Activated effector memory CD4-positive, alpha-beta T cell treated with Interleukin-2 at 50 U/mL for 16 hours (primary cell): ENCODE data around the gene ACTR5.
A peak's percentile ranks its signal among the peaks of the same experiment; 100 is the strongest.

ENCODE experiments used
- DNase-seq: peaks from one replicate; pipeline ENCODE4 v3.0.0-alpha.2; 2020

Gene ACTR5

DNA sequence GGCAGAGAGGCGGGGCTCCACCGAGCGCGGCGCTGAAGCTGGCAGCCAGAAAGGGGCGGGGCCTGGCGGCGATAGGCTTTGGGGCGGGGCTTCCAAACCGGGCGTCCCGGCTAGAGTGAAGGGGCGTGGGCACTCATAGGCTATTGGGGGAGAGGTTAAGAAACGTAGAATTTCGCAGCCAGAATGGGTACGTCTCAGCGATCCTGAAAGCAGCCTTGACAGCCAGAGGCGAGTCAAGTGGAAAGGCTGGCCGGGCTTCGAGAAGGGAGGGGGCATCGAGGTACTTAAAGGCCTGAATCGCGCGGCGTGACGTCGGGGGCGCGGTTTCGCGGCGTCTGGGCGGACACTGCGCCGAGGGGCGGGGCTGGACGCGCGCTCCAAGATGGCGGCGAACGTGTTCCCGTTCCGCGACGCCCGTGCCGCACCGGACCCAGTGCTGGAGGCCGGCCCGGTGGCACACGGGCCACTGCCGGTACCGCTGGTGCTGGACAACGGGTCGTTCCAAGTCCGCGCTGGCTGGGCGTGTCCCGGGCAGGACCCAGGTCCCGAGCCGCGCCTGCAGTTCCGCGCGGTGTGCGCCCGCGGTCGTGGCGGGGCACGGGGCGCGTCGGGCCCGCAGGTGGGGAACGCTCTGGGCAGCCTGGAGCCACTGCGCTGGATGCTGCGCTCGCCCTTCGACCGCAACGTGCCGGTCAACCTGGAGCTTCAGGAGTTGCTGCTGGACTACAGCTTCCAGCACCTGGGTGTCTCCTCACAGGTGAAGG is at the start of gene ACTR5:
TSS of gene ACTR5 (plus strand) at position 364 of the 764 bp plus-strand sequence. CDS start at position 383, 19 bp downstream.
- peak; percentile 95 for DNase-seq

DNA sequence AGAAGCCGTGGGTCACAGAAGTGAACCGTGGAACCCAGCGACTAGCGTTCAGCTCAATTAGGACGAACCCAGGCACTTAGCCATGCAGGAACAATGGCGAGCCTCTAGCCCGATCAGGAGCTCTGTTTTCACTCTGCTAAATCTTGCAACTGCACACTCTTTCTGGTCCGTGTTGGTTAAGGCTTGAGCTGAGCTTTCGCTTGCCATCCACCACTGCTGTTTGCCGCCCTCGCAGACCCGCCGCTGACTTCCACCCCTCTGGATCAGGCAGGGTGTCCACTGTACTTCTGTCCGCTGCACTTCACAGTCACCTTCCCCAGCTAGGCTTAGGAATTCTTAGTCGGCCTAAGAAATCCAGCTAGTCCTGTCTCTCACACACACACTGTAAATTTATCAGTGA is 49.7 kb upstream of the ACTR5 start:
- no peak for DNase-seq

GRCh38 chr20:38700141-38700540 is 48.1 kb upstream of the ACTR5 start:
- no peak for DNase-seq

DNA sequence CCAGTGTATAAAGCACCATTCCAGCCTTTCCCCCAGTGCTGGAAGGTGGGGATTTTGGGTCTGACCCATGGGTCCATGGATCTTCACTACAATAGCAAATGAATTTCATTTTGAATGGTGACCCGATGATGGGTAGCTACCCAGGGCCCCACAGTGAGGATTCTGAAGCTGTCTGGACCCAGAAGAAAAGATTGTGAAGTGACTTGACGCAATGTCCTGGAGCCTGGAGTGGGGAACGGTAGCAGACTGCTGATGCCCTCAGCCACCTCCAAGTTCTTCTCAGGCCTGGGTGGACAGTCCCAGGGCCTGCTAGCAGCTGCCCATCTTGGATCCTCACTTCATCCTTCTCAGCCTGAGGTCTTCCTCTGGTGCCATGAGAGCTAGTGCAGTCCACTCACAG is 47.3 kb upstream of the ACTR5 start:
- DNase-seq = no peak

- DNase-seq = no peak
Observed at GRCh38 chr20:38703526-38703925, 44.7 kb upstream of the ACTR5 start.

GRCh38 chr20:38704136-38704535 is 44.1 kb upstream of the ACTR5 start:
- DNase-seq = no peak

DNA sequence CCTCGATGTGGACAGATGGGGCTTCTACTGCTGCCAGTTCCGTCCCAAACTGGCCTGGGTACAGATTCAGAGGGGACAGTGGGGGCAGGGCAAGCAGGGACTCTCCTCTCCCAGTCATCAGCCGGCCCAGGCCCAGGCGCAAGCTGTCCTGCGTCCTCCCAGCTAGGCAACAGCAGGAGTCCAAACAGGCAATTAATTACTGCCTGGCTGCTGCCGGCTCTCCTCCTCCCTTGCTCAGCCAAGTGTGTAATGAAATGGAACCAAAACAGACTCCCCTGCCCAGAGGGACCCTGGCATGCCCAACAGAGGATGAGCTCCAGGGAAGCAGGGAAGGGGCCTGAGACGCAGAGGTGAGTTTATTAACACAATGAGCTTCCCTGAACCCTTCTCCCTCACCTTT is 41.8 kb upstream of the ACTR5 start:
- no peak for DNase-seq

DNA sequence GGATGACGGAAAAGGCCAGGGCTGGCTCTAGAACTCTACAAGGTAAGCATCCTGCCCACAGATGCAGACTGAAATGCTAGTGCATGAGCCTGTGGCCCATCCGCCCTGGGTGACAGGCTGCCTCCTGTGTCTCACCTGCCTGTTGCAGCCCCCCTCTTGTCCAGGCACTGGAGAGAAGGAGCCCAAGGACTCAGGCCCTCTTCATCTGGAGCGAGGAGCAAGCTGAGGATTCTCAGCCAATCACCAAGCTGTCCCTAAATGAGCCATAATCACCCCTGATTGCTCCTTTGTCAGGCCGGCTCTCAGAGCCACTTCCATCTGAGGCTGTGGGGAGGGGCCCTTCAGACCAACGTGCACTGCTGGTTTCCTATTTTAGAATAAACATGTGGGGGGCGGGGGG is 34.0 kb upstream of the ACTR5 start:
- DNase-seq = no peak

DNA sequence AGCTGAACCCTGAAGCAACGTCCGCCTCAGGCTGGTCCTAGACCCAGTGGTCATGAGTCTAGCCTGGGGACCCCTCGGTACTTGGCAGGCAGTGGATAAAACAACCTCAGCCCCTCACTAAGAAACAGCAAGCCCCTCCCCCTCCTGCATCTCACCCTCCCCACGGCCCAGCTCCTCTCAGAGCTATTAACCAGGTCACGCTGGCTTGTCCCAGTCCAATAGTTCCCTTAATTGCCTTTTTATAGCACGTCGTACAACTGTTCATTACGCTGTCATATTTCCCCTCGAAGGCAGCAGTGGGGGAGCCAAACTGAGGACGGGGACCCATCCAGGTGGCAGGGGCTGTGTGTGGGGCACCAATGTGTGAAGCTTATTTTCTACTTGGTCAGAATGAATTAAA is 32.6 kb upstream of the ACTR5 start:
- no peak for DNase-seq

DNA sequence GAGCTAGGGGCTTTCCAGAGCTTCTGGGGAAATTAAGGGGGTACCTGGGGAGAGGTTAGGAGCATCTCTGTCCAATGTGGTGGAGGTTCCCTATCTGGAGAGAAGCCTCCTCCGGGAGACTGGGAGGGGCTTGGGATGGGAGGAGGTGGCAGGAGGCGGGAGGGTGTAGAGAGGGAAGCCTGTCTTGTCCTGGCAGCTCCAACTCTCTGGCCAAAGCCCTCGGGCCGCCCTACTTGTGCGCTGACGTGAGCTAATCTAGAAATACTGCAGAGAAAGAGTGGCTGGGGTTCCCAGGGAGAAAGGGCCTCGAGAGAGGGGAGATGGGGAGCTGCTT is 25.6 kb upstream of the ACTR5 start:
- DNase-seq = no peak

- DNase-seq = no peak
Observed at GRCh38 chr20:38723017-38723847, 25.0 kb upstream of the ACTR5 start.

DNA sequence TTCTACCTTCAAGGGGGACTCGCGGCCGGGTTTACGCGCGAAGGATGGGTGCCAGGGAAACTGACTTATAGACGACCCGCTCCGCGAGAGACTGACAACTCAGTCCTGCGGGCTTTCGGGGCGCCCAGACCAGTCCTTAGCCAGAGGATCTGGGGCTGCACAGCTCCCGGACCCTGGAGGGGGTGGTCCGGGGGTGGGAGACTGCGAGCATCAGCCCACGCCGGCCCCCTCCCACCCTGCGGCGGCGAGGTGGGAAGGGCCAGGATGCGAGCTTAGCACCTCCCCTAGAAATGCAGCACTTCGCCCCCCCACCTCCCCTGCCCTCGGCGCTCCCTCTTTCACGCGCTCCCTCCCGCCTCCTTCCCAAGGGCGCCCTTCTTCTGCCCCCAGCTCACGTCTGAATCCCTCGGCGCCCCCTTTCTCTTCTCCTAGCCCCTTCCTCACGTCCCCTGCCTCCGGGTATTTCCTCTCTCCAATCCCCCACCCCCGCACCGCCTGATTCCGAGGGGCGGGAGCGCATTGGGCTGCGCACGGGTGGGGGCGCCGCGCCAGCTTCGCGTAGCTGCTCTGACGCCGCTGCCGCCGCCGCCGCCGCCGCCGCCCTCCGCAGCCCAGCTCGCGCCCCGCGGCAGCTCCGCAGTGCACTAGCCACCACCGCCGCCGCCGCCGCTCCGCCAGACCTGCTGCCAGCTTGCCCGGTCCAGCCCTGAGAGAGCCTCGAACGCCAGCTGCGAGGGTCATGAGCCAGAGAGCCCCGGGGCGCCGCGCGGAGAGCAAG is 24.2 kb upstream of the ACTR5 start, which contains the start of gene SLC32A1:
TSS of gene SLC32A1 (plus strand) at position 639 of the 778 bp plus-strand sequence. CDS start 239 bp downstream, outside the sequence.
- DNase-seq = no peak

DNA sequence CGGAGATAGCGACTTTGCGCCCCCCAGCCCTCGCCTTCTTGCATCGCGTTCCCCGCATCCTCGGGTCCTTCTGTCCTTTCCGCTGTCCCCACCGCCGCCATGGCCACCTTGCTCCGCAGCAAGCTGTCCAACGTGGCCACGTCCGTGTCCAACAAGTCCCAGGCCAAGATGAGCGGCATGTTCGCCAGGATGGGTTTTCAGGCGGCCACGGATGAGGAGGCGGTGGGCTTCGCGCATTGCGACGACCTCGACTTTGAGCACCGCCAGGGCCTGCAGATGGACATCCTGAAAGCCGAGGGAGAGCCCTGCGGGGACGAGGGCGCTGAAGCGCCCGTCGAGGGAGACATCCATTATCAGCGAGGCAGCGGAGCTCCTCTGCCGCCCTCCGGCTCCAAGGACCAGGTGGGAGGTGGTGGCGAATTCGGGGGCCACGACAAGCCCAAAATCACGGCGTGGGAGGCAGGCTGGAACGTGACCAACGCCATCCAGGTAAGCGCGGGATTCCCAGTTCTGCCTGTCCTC is 23.6 kb upstream of the ACTR5 start:
- no peak for DNase-seq

DNA sequence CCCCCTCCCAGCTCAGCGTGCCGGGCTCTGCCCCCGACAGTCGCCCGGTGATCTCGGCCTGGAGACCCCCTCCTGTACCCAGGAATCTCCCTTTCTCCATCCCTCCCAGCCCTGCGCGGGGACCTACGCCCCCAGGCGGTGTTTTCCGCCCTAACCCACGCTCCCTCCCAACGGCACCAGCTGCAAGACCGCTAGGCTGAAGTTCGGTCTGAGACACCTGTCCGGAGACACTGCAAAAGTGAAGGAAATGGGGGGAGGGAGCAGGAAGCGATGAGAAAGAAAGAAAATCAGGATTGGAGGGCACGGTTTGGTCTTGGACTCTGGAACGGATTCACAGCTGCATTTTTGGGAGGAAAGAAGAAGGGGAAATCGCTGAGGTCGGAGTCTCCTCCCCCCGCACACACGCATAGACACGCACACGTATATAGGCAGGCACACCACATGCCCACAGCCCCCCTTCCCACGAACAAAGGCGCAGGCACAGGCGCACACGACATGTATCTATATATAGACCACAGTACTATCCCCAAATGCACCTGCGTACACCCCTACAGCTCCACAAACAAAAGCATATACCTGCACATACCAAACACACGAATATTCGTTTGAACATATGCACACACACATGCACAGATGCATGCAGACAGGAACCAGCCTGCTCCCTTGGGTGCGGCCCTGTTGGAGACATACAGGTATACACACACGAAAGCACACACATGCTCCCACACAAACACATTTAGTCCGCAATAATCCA is 22.9 kb upstream of the ACTR5 start:
- no peak for DNase-seq

DNA sequence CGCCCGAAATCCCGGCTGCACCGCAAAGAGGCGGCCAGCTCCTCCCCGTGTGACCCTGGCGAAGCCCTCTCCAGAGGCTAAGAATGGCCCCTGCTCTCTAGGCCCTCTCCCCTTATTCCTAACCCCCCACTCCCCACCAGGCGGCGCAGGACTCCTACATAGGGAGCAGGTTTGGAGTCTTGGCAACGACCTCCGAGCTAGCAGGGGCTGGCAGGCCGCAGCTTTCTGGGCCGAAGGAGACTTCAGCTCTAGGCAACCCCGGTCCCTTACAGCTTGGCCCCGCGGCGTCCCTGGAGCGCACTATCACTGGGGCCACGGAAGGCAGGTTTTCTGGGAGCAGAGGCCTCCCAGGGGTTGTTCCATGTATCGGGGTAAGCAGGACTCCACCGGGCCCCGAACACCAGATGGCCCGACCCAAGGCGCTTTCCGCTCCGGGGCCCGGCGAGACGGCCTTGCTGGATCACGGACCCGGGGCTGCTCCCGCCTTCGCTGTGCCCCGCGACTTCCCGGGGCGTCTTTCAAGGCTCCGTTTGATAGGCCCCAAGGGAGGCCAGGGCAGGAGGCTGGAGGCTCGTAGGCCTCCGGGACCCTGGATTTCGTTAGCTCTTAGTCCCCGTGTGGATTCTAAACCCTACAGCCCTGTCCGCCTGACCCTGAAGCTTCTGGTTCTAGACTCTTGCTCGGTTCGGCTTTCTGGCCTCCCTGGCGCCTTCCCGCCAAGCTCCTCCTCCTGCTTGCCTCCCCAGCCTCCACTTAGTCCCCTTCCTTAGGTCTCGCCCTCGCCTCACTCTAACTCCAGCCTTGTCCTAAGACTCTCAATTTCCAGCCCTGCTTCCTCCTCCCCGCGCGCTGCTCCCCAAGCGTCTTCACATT is 22.1 kb upstream of the ACTR5 start:
- no peak for DNase-seq

GRCh38 chr20:38726804-38727606 is 21.3 kb upstream of the ACTR5 start:
- no peak for DNase-seq

GRCh38 chr20:38727607-38728190 is 20.6 kb upstream of the ACTR5 start:
- no peak for DNase-seq

DNA sequence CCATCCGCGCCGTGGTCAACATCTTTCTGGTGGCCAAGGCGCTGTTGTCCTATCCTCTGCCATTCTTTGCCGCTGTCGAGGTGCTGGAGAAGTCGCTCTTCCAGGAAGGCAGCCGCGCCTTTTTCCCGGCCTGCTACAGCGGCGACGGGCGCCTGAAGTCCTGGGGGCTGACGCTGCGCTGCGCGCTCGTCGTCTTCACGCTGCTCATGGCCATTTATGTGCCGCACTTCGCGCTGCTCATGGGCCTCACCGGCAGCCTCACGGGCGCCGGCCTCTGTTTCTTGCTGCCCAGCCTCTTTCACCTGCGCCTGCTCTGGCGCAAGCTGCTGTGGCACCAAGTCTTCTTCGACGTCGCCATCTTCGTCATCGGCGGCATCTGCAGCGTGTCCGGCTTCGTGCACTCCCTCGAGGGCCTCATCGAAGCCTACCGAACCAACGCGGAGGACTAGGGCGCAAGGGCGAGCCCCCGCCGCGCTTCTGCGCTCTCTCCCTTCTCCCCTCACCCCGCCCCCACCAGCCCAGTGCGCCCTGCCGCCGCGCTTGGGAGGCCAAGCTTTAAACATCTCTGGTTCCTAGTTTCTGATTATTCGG is 20.0 kb upstream of the ACTR5 start:
- DNase-seq = no peak

DNA sequence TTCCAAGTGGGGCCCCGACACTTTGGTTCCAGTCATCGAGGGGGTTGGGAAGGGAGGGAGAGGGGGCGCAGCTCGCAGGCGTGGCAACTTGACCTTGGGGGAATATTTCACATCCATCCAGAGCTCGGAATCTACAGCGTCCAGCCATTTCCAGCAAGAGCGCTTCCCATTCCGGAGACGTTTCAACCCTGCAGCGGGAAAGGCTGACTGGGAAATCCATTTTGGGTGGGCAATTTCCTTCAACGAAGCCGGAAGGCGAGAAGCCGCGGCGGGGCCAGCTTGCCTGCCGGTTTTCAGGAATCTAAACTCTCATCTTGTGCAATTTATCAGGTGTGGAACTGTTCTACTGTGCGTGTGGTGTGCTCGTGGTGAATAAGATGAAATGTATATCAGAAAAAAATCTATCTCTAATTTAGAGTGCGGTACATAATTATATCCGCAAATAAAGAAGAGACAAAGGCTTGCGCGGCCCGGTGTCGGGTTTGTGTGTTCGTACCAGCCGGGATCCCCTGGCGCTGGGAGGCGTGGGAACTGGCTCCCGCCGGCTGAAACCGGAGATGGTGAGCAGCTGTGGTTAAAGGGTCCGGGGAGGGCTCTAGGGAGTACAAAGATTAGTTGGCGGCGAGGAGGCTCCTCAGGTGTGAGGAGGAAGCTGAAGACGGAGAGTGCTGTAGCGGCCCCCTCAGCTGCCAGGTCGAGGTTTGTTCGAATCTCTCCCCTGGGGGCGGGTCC is 19.2 kb upstream of the ACTR5 start:
- DNase-seq = no peak
